GM18868 (cell line): ENCODE results near the gene GPATCH8.
A peak's percentile ranks its signal among the peaks of the same experiment; 100 is the strongest.
"Not testable (repeated sequence)": the region's sequence is repeated elsewhere in the genome, so short reads cannot be mapped to it uniquely, and the experiment has no call there.

Source experiments
- ATAC-seq: cut with Tn5 transposase; IDR thresholded peaks from one replicate; pipeline ENCODE4 v1.9.1; 2021; ENCODE audit warnings: mild to moderate bottlenecking, moderate library complexity; ENCODE audit not compliant: unreplicated experiment

GPATCH8 gene

DNA sequence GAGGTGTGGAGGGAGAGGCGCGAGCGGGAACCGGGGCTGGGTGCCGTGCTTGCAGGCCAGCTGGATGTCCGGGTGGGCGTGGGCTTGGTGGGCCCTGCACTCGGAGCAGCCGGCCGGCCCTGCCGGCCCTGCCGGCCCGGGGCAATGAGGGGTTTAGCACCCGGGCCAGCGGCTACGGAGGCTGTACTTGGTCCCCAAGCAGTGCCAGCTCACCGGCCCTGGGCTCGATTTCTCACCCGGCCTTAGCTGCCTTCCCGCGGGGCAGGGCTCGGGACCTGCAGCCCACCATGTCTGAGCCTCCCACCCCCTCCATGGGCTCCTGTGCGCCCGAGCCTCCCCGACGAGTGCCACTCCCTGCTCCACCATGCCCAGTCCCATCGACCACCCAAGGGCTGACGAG lies 24.7 kb upstream of the GPATCH8 start:
- ATAC-seq: no peak

DNA sequence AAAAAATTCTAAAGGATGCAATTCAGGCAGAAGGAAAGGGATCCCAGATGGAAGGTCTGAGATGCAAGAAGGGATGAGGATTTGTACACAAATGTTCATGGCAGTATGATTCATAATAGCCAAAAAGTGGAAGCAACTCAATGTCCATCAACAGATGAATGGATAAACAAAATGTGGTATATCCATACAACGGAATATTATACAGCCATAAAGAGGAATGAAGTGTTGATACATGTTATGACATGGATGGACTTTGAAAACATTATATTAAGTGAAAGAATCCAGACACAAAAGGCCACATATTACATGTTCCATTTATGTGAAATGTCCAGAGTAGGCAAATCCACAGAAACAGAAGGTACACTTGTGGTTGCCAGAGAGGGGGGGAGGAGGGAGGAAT lies 23.9 kb upstream of the GPATCH8 start:
- ATAC-seq: no peak

DNA sequence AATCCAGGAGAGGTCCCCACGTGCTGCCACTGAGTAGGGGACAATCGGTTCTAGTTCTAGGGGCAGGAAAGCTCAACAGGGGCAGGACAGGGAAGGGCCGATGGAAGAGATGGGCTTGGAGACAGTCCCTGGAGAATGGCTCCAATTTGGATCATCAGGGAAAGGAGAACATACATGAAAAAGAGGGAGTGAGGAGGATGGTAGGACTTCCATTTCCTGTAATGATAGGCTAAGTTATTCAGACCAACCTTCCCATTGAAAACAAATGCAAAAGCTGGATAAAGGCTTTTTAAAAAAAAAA lies 20.4 kb upstream of the GPATCH8 start:
- ATAC-seq: no peak

DNA sequence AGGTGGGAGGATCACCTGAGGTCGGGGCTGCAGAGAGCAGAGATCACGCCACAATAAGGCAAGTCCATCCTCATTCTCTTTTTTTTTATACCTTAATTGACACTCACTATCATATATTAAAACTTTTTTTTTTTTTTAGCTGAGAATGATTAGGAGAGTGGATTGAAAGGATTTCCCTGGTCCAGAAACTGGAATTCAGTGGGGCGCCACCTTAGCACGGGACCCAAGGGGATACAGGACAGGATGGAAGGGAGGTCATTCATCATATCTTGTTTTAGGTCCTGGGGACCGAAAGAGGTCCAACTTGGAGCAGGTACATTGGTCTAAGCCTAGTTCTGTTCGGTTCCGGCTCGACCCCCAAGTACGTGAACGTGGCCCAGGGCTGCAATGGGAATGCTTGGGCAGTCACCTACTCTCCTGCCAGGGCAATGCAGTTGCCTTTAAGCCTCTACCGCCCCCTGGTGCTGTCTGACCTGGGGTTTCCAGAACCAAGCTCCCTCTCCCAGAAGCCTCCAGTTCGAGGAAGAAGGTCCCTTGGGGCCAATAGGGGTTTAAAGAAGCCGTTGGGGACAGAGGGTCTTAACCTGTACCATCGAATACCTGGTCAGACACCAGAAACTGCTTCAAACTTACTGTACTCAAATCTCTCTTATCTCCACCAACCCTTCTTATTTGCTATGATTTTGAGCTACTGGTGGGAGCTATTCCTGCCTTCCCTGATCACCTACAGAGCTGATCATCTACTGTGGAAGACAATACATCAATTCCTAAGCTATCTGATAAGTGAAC lies 19.9 kb upstream of the GPATCH8 start:
- no peak for ATAC-seq

DNA sequence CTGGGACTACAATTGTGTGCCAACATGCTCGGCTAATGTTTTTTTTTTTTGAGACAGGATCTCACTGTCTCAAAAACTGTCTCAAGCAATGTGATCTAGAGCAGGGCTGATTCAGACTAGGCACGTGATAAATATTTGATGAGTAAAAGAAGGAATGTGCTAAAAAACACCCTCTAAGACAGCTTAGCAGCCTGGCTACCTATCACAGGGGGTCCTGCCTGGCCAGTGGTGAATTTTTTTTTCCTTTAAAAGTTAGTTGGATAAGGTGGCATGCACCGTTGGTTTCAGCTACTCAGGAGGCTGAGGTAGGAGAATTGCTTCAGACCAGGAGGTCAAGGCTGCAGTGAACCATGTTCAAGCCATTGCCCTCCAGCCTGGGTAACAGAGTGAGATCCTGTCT lies 14.8 kb upstream of the GPATCH8 start:
- ATAC-seq: no peak

DNA sequence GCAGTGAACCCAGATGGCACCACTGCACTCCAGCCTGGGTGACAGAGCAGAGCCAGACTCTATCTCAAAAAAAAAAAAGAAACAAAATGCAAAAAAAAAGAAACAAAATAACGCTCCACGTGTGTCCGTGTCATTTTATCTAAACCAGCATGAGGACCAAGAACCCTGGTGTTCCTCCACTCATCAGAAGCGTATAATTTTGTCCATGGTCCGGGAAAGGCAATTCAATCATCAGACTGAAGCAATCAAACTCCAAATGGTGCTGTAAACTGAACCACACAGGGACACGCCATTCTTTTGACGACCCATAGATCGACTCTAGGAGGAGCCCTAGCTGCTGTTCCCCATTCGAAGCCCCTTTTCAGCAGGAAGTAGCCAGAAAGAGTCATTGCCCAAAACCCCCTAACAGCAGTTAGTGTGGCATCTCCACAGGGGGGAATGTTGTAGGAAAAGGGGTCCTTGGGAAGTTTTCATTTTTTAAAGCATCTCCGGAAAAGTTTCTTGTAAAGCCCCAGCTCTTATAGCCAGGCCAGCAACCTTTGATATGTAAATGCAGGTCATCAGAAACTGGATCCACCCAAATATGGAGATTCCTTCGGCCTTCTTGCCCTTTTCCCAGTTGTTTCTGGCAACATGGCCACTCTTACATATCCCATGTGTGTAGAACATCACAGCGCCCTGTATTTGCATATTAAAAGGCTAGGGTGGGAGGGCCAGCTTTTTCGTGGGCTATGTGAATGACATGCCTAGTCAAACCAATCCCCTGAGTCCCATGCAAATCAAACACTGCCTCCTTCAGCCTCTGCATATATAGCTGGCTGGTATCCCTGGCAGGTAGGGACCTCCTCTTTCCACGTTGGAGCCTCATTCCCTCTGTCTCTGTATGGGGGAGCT lies 8.3 kb upstream of the GPATCH8 start:
- ATAC-seq: not testable (repeated sequence)

DNA sequence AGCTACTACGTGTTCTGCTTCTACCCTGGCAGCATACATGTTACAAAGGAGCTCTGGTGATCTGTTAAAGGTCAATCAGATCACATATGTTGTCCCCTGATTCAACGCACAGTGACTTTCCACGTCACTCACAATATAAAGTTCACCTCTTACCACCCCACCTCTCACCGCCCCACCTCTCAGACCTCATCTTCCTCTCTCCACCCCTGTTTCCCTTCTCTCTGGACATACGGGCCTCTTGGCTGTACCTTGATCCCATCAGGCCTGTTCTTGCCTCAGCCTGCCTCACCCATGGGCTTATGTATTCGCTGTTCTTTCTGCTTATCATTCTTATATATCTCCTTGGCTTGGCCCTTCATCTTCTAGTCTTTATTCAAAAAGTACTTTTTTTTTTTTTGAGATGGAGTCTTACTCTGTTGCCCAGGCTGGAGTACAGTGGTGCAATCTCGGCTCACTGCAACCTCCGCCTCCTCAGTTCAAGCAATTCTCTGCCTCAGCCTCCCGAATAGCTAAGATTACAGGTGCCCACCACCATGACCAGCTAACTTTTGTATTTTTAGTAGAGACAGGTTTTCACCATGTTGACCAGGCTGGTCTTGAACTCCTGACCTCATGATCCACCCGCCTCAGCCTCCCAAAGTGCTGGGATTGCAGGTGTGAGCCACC lies 3.9 kb upstream of the GPATCH8 start:
- ATAC-seq: not testable (repeated sequence)

DNA sequence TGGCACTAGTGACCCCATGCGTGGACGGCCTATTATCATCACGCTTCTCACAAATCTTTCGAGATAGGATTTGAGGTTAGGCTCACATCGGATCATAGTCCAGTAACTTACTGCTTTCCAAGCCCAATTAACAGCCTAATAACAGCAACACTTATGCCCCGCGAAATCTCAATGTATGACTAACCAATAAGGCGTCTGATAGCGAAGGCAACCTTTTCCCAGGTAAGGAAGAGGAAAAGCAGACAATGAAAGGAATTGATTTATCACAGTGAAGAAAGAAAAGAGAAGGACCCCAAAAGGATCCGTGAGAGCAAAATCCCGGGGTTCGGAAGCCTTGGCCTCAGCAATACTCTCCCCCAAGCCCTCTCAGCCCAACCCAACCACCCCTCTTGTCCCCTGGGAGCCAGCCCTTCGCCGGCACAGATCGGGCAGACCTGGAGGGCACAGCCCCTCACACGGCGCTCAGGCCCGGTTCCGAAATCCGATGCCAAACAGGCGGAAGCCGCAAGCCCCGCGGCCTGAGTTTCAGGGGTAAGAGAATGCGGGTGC lies 534 bp downstream of the GPATCH8 start:
- ATAC-seq: peak; percentile 18

DNA sequence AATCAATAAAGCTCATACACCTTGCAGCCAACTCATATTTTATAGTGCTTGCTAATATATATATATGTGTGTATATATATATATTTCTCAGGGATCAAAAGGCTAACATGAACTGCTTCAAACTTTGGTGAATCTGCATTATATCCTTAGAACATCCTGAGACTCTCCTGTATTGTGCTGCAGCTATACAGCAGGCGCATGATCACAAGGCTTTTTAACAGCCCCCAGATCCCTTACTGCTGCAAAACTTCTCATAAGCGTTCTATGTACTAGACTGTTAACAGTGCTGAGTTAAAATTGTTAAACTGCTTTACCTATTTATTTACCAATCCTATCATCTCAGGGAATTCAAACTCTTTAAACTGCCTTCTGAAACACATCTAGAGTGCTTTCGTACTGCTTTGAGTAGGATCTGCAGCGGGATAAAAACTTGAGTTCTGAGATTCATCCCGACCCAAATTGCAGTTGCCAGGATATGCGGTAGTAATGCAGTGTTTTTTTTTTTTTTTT lies 1.3 kb downstream of the GPATCH8 start:
- ATAC-seq: no peak

DNA sequence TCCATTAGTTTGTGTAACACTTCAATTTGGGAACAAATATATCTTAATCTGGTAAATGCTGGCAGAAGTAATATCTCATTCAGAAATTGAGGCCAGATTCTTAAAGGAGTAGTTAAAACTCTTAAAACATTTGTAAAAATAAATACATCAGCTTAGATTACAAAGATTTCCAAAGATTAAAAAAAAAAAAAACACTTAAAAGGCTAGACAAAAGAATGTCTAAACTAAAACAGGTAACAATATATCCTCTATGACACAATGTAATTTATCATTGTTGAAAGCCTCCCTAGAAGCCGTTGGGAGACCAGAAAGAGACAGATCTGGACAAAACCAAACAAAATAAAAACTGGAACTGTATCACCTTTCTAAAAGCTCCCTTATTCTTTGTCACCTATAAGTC lies 3.5 kb downstream of the GPATCH8 start:
- ATAC-seq: no peak

DNA sequence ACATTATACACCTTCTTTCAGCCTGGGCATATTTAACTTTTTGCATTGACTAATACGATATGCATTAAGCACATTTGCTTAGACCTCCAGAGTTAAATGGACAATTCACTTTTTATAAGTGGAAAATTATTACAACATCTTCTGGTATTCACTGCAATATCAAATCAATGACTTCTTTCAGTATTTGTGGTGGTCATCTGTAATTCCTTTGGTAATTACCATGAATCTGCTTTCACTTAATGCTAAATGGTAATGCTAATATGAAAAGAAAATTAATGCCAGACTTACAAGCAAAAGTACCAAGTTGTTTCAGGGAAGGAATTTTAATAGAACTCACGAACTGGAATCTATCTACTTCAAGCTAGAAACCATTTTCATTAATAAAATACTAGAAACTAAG lies 6.4 kb downstream of the GPATCH8 start:
- no peak for ATAC-seq

DNA sequence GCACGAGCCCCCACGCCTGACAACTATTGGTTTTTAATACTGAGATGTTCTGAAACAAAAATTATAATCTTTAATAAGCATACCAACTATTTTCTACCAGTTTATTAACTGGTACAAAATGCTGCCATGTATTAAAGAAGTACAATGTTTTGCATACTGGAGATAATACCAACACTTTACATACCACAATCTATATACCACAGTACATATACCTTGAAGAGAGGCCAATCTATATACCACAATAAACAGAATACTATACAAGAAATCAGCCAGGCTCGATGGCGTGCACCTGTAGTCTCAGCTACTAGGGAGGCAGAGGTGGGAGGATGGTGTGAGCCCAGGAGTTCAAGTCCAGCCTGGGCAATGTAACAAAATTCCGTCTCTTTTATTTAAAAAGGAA lies 9.9 kb downstream of the GPATCH8 start:
- no peak for ATAC-seq

DNA sequence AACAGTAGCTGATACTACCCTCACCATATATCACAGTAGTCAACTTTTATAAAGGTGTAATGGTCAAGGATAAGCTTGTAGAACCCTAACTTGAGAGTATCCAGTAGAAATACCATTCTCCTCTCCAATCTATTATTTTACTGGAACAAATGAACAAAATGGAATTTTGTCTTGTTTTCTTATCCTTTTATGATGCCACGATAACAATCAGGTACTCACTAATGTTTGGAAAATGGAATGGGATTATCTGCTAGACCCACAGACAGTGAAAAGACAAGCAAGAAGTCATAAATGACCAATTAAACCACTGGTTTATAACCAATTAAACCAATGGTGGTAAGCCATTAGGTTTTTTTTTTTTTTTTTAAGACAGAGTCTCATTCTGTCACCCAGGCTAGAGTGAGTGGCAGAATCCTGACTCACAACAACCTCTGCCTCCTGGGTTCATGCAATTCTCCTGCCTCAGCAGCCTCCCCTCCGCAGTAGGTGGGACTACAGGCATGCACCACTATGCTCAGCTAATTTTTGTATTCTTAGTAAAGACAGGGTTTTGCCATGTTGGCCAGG lies 10.4 kb downstream of the GPATCH8 start:
- no peak for ATAC-seq

DNA sequence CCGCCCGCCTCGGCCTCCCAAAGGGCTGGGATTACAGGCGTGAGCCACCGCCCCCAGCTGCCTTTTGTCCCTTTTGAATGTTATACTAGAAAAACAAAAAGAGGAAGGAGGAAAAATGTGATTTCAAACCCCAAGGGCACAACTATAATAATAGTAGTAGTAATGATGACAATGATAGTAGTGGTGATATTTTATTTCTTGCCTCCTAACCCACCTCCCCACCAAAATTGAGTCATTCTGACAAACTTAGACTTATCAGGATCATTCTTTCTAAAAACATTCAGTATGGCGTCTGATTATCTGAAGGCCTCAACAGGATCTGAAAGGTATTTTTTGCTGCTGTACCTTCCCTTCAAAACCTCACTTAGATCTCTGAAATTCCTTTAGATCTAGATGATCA lies 13.6 kb downstream of the GPATCH8 start:
- ATAC-seq: no peak

DNA sequence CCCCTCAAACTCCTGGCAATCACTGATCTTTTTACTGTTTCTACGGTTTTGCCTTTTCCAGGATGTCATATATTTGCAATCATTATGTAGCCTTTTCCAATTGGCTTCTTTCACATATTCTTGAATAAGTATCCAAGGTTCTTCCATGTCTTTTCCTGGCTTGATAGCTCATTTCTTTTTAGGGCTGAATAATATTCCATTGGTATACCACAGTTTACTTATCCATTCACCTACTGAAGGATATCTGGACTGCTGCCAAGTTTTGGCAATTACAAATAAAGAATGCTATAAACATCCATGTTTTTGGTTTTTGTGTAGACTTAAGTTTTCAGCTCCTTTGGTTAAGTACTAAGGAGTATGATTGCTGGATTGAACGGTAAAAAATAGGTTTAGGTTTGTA lies 16.0 kb downstream of the GPATCH8 start:
- no peak for ATAC-seq

DNA sequence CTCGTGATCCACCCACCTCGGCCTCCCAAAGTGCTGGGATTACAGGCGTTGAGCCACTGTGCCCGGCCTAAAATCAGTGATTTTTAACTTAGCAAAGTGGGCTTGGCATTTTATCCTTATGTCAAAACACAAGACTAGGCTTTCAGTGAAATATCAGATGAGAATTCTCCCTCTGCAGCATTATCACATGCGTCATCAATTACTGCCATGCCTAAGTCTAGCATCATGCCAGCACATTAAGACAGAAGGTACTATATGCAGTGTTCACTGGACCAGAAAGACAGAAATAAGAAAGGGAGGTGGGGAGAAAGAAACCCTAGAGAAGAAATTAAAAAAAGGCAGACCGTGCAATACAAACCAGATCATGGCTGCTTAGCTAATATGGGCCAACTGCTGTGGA lies 29.8 kb downstream of the GPATCH8 start:
- ATAC-seq: no peak

DNA sequence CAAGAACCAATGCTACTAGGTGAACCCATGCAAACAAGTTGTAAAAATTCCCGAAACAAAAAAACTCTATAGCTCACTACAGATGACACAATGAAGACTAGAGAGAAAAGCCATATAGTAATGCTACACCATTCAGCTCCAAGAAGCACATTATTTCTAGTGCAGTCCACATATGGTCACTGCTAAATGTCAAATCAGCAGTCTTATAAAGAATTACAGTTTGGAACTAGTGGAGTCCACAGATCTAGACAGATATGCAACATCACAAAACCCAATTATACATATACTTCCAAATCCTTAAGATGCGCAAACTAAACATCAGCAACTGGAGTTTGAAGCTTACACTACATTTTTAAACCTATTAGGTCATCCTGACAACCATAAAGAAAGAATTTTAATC lies 33.5 kb downstream of the GPATCH8 start:
- no peak for ATAC-seq

DNA sequence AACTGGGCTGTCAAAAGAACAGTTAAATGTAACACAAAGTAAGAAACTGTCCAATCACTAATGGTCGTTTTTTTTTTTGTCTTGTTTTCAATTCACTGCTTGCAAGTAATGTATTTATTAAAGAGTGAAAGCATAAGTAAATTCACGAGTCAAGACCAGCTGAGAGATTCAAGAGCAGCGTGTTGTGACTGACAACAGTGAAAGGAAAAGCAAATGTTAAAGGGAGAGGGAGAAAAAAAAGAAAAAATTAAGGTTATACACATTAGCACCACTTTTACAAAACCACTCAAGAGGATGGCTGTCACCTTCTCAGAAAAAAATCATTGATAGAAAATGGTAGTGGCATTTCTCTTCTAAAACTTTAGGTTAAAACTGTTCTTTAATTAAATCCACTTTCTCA lies 36.1 kb downstream of the GPATCH8 start:
- ATAC-seq: no peak

DNA sequence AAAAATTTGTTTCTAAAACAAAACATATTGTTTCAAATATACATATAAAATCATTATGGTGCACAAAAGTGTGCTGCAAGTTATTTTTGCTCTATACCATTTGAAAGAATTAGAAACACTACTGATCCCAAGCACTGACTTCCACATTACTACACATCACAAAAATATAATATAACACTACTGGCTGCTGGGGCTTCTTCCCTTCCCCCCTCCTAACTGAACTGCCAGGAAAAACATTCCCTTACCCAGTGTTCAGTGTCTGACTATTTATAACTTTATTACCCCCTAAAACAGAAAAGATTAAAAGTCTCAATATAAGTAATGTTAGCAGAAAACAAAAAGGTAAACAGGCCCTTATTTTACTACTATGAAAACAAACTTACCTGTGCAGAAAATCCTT lies 36.9 kb downstream of the GPATCH8 start:
- no peak for ATAC-seq

DNA sequence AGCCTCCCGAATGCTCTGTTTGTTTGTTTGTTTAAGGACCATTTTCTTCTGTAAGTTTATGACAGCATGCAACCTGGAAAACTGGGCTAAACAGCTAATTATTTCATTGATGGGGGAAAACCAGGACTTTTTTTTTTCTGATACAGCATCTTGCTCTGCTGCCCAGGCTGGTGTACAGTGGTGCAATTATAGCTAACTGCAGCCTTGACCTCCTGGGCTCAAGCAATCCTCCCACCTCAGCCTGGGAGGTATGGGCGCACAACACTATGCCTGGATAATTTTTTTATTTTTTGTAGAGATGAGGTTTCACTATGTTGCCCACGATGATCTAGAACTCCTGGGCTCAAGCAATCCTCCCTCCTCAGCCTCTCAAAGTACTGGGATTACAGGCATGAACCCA lies 37.3 kb downstream of the GPATCH8 start:
- ATAC-seq: no peak

DNA sequence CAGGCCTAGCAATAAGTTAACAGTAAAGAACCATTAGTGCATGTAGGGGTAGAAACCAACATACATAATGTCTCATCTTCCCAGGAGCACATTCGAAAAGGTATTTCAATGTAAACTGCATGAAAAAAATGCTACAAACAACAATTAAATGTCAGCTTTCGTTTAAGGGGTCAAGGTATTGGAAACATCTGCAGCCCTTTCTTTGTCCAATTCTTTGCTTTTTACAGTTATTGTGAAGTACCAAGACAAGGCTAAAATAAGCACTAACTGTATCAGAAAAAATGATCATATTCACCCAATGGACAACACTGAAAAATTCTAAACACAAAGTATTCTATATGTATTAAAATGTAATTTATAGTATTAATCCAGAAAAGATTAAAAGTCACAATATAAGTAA lies 37.9 kb downstream of the GPATCH8 start:
- ATAC-seq: no peak
